PFSK-1 (cell line): ENCODE results near the gene TMEM203.

Experiments used
- POLR2AphosphoS5 ChIP-seq: IDR thresholded peaks from 2 replicates; pipeline ENCODE4 v1.6.1; 2012; ENCODE audit warnings: low read depth, mild to moderate bottlenecking, control low read depth, low read length, moderate library complexity
- REST ChIP-seq, 2 experiments: IDR thresholded peaks; 2 replicates each; pipeline versions ENCODE4 v1.6.1 to v1.8.0; 2011 to 2012; ENCODE audit warnings: low read depth in 2 of 2, low read length in 2 of 2, control low read depth in 1 of 2, inconsistent platforms in 1 of 2, mild to moderate bottlenecking in 1 of 2, moderate library complexity in 1 of 2; ENCODE audit not compliant: insufficient read depth in 1 of 2
- SIN3A ChIP-seq: IDR thresholded peaks from 2 replicates; pipeline ENCODE4 v1.6.1; 2012; ENCODE audit warnings: mild to moderate bottlenecking, low read length, moderate library complexity, borderline replicate concordance; ENCODE audit not compliant: insufficient read depth
- TAF1 ChIP-seq: IDR thresholded peaks from 2 replicates; pipeline ENCODE4 v1.6.1; 2012; ENCODE audit warnings: low read length, control low read depth, borderline replicate concordance; ENCODE audit not compliant: insufficient read depth

- TF ChIP-seq POLR2AphosphoS5: no peak
- no peak for TF ChIP-seq REST (IDR thresholded peaks at IDR 0.05; ENCODE audit: insufficient read depth in 1 of 2, low read depth in 2 of 2, low read length in 2 of 2)
- TF ChIP-seq TAF1: no peak
- TF ChIP-seq SIN3A: no peak
Observed at GRCh38 chr9:137253717-137254623, 48.5 kb upstream of the TMEM203 start.
